Airway epithelial cell (primary cell): ENCODE results near the gene UHMK1. TPM values are rescaled to one million over a fixed set of nuclear protein-coding genes. Genes with fewer than 3 reads are reported as not detected.

Experiments used
- total RNA-seq: library from RNA; depleted of rRNA; stranded (reverse); fragments of >200 nt; gene quantifications from 2 replicates; pipeline ENCODE4 v1.2.3, GENCODE V29; 2015

UHMK1 gene, protein sequence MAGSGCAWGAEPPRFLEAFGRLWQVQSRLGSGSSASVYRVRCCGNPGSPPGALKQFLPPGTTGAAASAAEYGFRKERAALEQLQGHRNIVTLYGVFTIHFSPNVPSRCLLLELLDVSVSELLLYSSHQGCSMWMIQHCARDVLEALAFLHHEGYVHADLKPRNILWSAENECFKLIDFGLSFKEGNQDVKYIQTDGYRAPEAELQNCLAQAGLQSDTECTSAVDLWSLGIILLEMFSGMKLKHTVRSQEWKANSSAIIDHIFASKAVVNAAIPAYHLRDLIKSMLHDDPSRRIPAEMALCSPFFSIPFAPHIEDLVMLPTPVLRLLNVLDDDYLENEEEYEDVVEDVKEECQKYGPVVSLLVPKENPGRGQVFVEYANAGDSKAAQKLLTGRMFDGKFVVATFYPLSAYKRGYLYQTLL
- total RNA-seq = 28.9 and 34.6 TPM in 2 replicates

GRCh38 chr1:162497723-162498495 lies at the start of gene UHMK1:
Gene UHMK1 (plus strand): TSS chr1:162497818. CDS start chr1:162498001, 183 bp downstream.

DNA sequence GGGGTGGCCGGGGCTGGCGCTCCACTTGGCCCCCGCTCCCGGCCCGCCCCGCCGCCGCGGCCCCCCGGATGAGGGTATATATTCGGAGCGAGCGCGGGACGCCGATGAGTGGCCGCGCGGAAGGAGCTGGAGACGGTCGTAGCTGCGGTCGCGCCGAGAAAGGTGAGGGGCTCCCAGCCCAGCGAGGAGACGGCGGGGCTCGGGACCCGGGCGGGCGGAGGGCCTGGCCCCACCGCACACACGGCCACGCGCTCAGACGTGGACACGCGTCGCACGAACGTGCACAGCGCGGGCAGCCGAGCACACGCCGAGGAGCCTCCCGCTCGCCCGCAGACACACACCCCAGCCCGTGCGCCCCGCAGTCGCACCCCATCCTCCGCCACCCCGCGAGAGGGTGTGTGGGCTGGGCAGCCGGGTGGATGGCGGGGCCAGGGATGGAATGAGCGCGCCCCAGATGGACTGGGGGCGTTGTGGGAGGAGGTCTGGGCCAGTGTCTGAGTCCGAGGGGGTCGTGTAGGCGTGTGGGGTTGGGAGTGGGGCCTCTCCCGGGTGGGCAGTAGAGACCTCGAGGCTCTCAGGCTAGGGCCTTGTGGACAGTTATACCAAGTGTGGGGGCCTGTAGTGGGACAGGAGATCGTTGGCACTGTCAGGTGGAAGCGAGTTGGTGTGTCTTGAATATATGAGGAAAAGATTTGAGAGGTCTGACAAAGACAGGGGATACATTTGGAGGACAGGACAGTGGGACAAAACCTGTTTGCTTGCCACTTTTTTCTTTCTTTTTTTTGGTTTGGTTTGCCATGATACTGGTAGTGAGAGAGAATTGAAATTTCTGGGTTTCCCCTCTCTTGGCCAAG lies 64.2 kb downstream of the UHMK1 start, which contains the start of gene UAP1:
Gene UAP1, plus strand, starts transcription at position 107 of the 854 bp plus-strand sequence. CDS start 4,347 bp downstream, outside the sequence.

Other genes starting within 250 kb of the UHMK1 start
- not detected in 2 replicates for gene SPATA46, start 121.0 kb upstream of the UHMK1 start, total RNA-seq
- 0.46 and 1.1 TPM in 2 replicates for gene C1orf226, start 116.1 kb upstream of the UHMK1 start, total RNA-seq
- not detected in 2 replicates for gene SH2D1B, start 85.7 kb upstream of the UHMK1 start, total RNA-seq
- gene UAP1, start 63.9 kb downstream of the UHMK1 start, total RNA-seq = 50.1 and 52.0 TPM in 2 replicates
- gene DDR2, start 134.6 kb downstream of the UHMK1 start, total RNA-seq = 1.1 and 1.3 TPM in 2 replicates